HG02981 (cell line): Measurements from ENCODE around the gene ACTA1.
"Not testable (repeated sequence)": the region's sequence is repeated elsewhere in the genome, so short reads cannot be mapped to it uniquely, and the experiment has no call there.

ENCODE experiments used
- ATAC-seq: cut with Tn5 transposase; IDR thresholded peaks from one replicate; pipeline ENCODE4 v1.9.1; 2021; ENCODE audit warnings: mild to moderate bottlenecking, moderate library complexity; ENCODE audit not compliant: unreplicated experiment

ACTA1 gene

DNA sequence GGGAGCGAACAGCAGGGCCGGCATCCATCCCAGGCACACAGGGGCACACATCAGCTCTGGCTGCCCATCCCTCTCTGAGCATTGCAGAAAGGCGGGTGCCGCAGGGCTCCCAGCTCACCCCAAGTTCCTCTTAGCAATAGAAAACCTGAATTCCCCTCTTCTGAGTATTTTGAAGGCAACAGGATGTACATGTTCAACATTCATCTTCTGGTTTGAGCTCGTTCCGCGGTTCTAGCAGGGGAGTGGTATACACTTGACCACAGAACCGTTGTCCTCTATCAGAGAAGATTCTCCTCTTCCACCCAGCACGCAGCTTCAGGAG is 23.6 kb downstream of the ACTA1 start:
- ATAC-seq = no peak

DNA sequence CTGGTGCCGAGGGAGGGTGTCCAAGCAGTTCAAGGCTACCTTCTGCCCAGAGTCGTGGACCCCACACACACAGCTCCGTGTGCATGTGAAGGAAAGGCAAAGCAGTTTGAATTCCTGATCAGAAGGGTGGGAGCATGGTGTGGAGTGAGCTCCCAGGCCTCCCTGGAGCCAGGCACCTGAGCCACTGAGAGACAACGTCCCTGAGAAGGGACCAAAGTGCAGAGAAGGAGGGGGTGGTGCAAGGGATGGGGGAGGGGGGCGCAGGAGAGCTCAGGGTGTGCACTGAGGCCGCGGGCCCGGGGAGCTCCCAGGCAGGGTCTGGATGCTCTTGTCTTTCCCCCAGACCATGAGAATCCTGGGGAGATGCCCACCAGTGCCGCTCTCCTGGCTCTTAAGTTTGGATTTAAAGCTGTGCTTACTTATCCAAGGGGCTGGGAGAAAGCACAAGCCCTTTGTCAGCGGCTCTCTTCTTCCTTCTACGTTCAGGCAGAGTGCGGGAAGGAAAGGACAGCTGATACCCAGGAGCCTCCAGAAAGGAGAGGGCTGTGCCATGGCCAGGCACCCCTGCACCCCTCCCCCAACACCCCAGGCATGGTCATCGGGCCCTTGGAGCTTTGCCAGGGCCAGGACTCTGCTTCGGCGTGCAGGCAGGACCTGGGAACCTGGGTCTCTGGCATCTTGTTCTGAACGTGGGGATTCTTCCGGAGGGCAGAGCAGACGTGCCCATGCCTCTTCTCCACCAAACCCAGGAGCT is 24.1 kb downstream of the ACTA1 start:
- no peak for ATAC-seq

DNA sequence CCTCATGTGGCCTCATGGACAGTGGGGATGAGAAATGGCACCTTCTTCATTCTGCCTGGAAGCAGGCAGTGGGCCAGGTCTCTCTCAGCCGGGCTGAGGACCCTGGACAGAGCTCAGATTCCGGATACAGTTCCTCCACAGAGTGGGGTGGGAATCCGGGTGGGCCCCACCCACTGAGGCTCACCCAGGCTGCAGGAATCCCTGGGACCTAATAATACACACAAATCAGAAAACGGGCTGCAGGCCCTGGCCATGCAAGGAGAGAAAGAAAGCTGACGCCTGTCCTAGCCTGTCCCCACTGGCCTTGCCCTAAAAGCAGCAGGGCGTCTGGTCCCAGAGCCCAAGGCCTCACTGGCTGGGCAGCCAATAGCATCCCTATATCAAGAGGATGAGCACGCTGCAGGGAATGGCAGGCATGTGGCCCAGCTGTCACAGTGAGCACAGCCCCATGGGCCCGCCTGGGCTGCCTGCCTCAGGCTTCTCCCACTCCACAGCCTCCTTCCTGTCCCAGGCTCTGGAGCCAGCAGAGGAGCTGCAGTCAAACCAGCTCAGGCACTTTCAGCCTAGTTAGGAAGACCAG is 25.3 kb downstream of the ACTA1 start:
- ATAC-seq = no peak

DNA sequence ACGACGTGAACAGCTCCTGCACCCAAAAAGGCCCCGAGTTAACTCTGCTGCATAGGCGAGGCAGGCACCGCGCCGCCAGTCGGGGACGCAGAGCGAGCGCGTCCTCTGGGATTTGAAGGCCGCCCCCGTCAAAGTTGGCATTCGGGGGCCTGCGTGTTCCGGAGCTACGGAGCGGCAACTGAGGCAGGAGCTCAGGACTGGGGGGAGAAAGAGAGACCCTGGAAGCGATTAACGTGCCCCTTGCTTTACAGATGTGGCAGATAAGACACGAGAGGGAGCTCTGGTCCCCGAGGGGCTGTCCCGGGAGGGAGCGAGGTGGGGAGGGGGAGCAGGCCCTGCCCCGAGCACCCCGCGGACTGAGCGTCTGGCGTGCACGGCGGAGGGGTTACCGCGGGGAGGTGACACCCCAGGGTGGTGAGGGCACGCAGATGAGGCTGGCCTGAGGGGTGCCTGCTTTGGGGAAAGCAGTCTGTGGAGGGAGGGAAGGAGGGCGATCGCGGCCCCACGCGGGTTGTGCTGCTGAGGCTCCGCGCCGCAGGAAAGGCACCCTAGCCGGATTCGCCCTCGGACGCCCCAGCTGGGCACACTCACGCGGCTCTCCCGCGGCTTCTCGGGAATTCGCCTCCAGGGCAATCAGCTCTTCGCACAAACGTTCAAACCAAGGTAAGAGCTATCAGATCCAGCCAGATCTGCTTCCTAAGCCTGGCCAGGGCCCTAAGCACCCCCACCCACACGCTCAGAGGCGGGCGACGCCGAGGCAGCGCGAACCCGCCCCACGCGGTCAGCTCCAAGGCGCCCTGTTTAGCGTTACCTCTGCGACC is 26.5 kb downstream of the ACTA1 start:
- no peak for ATAC-seq

DNA sequence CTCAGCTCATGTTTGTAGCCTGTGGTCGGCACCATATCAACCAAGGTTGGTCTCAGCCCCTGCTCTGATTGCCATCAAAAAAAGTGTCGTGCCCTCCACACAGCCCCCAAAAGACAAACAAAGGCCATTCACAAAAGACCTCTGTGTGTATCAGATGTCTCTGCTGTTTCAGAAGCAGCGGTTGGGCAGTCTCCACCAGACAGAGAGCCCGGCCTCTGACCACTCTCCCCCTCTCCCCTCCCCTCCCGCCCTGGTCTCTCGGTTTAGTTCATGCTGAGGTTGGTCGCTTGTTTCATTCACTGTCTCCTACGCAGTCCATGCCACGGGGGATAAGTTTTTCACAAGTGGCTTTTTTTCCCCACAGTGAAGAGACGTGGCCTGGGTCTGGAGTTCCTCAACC is 27.1 kb downstream of the ACTA1 start:
- ATAC-seq = no peak

DNA sequence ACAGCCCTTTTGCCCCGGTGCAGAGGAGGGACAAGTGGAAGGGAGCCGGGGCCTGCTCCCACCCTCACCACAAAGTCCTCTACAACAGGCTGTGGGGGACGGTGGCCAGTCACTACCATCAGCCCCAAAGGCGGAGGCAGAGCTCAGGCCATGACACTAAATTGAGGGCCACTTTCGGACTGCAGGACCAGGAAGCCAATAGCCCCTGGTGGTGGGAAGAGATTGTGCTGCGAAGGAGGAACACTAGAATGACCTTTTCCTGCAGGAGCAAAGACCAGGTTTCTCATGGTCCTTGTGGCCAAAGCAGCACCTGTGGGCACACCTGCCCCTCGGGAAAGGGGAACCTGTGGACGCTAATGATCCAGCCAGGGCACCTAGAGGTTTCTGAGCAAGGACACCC is 30.3 kb downstream of the ACTA1 start:
- ATAC-seq = no peak

DNA sequence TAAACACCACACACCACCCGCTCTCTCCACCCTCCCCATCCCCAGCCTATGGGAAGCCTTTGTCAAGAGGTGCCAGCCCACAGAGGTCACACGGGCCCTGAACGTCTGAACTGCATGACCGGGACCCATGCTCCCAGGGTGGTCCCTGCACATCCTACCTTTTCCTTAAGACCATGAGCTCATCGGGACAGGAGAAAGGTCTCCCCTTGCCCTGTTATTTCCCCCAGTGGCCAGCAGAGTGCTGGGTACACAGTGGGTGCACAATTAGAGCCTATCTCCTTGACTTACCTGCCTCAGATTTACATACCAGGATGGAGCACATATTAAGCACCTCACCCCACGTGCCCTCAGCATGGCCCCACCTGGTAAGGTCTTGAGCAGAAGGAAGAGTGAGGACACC is 30.9 kb downstream of the ACTA1 start:
- no peak for ATAC-seq

DNA sequence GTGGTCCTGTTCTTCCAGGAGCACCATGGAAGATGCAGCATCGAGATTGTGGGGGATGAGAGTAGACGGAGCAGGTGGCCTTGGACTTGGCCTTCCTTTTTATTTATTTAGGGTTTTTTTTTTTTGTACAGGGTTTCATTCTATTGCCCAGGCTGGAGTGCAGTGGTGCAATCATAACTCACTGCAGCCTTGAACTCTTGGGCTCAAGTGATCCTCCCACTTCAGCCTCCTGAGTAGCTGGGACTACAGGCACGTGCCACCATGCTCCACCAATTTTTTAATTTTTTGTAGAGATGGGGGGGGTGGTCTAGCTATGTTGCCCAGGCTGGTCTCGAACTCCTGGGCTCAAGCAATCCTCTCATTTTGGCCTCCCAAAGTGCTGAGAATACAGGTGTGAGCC is 31.6 kb downstream of the ACTA1 start:
- not testable (repeated sequence) for ATAC-seq

DNA sequence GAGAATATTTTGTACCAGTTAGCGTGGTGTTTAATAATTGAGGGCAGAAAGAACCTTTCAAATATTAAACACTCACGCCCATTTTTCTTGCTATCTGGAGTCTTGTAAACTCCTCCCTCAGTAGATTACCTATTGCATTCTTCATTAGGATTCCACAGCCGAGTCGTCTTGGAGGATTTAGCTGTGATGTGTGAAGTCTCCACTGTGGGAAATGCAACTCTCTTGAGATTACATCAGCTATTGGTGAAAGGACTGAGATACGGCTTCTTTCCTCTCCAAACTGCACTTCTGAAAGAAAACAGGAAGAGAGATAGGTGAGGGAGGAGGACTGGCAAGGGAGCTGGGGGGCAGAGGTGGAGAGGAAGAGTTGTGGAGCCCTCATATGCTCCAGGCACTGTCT is 36.1 kb downstream of the ACTA1 start:
- no peak for ATAC-seq

DNA sequence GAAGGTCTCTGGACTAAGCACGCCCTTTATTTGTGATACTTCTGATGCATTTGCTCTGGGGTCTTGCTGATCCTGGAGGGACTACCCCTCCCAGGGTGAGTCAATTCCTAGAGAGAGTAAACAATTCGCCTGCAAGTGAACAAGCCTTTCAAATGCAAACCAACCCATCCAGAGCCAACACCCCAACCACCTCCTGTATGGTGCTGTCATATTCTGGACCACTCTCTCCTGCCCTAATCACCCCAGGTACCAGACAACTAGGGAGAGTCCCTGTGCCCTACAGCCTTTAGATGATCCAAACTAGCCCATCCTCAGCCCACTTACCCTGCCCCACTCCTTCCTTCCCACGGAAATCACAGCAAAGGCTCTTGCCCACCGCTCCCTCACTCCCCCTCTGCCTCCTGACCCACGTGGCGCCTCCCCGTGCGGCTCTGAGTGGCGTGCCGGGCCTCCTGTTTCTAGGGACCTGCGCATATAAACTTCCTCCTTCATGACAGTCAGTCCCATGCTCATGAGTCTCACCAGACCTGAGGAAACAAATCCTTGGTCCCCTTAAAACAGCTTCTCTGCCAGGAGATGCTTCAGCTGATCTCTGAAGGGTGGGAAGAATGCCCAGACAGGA is 37.2 kb downstream of the ACTA1 start:
- ATAC-seq = no peak

DNA sequence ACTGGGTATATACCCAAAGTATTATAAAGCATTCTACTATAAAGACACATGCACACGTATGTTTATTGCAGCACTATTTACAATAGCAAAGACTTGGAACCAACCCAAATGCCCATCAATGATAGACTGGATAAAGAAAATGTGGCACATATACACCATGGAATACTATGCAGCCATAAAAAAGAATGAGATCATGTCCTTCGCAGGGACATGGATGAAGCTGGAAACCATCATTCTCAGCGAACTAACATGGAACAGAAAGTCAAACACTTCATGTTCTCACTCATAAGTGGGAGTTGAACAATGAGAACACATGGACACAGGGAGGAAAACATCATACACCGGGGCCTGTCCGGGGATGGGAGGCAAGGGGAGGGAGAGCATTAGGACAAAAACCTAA is 39.4 kb downstream of the ACTA1 start:
- not testable (repeated sequence) for ATAC-seq

DNA sequence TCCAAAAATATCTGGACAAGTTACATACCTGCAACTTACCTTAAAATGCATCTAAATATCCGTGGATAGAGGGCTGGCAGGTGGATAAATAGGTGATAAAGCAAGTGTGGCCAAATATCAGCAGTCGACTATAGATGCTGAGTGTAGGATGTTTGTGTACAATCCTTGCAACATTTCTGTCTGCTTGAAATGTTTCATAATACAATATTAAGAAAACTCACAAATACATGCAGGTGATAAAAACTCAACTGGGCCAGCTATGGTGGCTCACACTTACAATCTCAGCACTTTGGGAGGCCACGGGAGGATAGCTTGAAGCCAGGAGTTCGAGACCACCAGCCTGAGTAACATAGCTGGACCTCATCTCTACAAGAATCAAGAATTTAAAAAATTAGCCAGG is 41.0 kb downstream of the ACTA1 start:
- no peak for ATAC-seq

DNA sequence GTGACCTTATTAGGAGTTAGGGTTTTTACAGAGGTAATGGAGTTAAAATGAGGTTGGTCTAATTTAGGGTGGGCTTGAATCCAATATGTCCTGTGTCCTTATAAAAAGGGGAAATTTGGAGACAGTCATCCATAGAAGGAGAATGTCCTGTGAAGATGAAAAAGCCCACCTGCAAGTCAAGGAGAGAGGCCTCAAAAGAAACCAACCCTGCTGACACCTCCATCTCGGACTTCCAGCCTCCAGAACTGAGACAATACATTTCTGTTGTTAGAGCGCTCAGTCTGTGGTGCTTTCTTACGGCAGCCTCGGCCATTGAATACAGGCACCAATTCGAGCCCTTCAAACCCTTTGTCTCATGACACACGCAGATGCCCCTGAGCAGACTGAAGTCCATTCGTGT is 43.8 kb downstream of the ACTA1 start:
- no peak for ATAC-seq

DNA sequence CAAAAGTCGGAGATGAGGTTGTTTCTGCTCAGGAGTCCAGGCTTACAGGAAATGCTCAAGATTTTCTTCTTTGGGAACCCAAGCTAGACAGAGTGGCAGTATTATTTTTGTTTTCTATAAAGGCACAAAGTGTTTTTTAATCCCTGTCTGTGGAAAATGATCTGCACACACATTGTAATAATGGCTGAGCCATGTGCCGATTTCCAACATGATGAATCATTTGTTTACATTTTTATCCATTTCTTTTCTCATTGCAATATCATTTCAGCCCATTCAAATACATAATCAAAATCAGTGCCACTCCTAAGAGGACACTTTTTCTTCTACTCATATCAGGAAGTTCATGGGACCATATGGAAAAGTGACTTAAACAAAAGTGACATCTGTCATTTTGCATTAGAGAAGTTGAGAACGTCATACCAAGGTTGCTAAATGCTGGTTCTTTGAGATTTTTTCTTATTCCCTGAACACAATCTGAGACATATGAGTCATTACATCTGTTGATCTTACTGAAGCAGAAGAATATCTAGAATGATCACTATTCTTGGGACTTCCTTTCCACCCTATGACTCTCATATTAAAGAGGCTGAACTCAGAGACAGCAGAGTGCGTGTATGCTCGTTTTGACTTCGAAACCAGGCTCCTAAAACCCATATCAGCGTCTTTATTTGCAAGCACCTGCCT is 44.9 kb downstream of the ACTA1 start:
- no peak for ATAC-seq

DNA sequence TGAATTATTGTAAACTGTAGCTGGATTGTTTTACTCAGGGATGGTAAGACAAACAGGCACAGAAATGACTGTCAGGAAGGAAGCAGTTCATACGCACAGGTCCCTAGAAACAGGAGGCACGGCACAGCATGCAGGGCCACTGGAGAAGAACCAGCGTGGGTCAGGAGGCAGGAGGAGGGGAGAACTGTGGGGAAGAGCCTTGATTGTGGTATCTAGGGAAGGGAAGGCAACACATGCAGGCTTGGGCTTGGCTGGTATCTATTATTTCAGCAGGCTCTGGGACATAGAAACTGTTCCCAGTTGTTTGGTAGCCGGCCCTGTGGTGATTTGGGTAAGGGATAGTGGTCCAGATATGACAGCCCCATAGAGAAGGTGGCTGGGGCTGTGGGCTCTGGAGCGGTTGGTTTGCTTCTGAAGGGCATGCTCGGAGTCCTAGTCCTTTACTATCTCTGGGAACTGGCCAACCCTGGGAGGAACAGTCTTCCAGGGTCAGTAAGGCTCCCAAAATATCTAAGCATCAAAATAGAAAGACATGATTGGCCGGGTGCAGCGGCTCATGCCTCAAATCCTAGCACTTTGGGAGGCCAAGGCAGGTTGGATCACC is 47.9 kb downstream of the ACTA1 start:
- no peak for ATAC-seq

DNA sequence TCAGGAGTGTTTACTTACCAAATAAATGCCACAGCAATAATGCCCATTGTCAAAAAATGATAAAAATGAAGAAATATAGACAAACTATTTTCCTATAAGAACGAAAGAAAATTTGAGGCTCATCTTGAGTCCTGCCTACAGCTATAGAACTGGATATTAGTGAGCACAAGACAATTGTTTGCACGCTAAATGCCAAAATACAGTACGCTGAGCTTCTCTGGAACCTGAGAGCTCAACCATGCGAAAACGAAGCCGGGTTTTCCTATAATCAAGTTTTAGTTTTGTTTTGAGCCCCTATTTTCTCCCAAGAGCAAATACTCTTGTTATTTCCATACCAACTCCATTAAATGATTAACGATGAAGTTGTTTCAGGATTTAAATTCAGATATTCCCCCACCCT is 49.1 kb downstream of the ACTA1 start:
- ATAC-seq = no peak

DNA sequence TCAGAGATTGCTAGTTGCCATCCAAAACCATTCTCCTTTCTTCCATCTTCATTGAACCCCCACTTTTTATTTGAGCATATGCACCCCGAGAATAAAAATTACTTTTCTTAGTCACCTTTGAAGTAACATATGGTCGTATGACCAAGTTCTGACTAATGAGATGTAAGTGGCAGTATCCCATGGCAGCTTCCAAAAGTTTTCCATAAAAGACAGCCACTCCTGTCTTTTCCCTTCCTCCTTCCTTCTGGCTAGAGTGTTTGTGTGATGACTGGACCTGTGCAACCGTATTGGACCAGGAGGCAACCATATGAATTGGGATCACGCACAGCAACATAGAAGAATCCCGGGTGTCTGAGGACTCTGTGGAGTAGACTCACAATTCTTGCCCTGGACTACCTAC is 49.9 kb downstream of the ACTA1 start:
- ATAC-seq = no peak

DNA sequence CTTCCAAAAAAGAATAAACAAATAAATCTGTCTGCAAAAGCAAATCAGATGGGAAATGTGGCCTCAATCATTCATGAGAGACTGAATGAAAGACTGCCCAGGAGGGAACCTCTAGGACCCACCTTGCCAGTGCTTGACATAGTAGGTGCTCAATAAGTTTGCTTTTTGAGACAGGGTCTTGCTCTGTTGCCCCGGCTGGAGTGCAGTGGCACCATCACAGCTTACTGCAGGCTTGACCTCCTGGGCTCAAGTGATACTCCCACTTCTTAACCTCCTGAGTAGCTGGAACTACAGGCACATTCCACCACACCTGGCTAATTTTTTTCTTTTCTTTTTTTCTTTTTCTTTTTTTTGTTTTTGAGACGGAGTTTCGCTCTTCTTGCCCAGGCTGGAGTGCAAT is 50.7 kb downstream of the ACTA1 start:
- no peak for ATAC-seq
